Uterus (tissue), 4 donors: Measurements from ENCODE around the gene CALHM2. TPM values are rescaled to one million over a fixed set of nuclear protein-coding genes. Genes with fewer than 3 reads are reported as not detected.

Source experiments
- DNase-seq, 2 donors: peaks; one replicate each; pipeline ENCODE4 v3.0.0-alpha.2; 2019 to 2020
- H3K27ac ChIP-seq, 2 donors: fragments of 200-600 bp; sonication (generic); 1 replicate in 1 of 2; 2 replicates in 1 of 2; pipeline ENCODE4 v1.5.1; 2016 to 2018
- H3K27me3 ChIP-seq, 2 donors: fragments of 200-600 bp; sonication (generic); one replicate each; pipeline ENCODE4 v1.5.1; 2018 to 2019; ENCODE audit warnings: control low read depth in 1 of 2
- H3K36me3 ChIP-seq, 2 donors: fragments of 200-600 bp; sonication (generic); one replicate each; pipeline ENCODE4 v1.5.1; 2019; ENCODE audit warnings: control low read depth in 1 of 2
- H3K4me1 ChIP-seq, 2 donors: fragments of 200-600 bp; sonication (generic); one replicate each; pipeline ENCODE4 v1.5.1; 2018 to 2019; ENCODE audit warnings: control low read depth in 1 of 2
- H3K4me3 ChIP-seq, 2 donors: fragments of 200-600 bp; sonication (generic); 1 replicate in 1 of 2; 2 replicates in 1 of 2; pipeline ENCODE4 v1.5.1; 2018 to 2019; ENCODE audit warnings: mild to moderate bottlenecking in 1 of 2
- H3K9me3 ChIP-seq, 2 donors: fragments of 200-600 bp; sonication (generic); one replicate each; pipeline ENCODE4 v1.5.1; 2019; ENCODE audit warnings: control low read depth in 1 of 2
- POLR2A ChIP-seq, 2 donors: fragments of 450-650 bp; IDR thresholded peaks; one replicate each; pipeline ENCODE4 v1.6.1; 2016; ENCODE audit warnings: antibody characterized with exemption in 2 of 2, mild to moderate bottlenecking in 1 of 2, moderate library complexity in 1 of 2
- intact Hi-C: fragments of 100-400 bp; cut with DNase I; formaldehyde crosslinking; loops from one replicate; pipeline ENCODE4 v1.15.1; 2023; ENCODE audit warnings: low total_unique reads
- total RNA-seq, 4 donors: library from RNA; depleted of rRNA in 3 of 4; stranded (reverse); fragments of >200 nt in 3 of 4; gene quantifications; one replicate each; pipeline versions ENCODE4 v1.1.0 to v1.2.4, GENCODE V29; 2014 to 2023
- TF ChIP-seq, protein P1 (sequence below), 4 experiments: fragments of 200-600 bp in 2 of 4; fragments of 450-650 bp in 2 of 4; sonication (generic) in 2 of 4; IDR thresholded peaks; one replicate each; pipeline ENCODE4 v1.5.1; 2016 to 2019; ENCODE audit warnings: antibody characterized with exemption in 4 of 4, mild to moderate bottlenecking in 2 of 4, moderate library complexity in 1 of 4
- donor health status: DM: yes; HTN: yes; CAD: no.

CALHM2 gene, protein sequence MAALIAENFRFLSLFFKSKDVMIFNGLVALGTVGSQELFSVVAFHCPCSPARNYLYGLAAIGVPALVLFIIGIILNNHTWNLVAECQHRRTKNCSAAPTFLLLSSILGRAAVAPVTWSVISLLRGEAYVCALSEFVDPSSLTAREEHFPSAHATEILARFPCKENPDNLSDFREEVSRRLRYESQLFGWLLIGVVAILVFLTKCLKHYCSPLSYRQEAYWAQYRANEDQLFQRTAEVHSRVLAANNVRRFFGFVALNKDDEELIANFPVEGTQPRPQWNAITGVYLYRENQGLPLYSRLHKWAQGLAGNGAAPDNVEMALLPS
- 10 to 100 TPM; 29.7 to 98.7 (median 46.8) TPM for total RNA-seq

DNA sequence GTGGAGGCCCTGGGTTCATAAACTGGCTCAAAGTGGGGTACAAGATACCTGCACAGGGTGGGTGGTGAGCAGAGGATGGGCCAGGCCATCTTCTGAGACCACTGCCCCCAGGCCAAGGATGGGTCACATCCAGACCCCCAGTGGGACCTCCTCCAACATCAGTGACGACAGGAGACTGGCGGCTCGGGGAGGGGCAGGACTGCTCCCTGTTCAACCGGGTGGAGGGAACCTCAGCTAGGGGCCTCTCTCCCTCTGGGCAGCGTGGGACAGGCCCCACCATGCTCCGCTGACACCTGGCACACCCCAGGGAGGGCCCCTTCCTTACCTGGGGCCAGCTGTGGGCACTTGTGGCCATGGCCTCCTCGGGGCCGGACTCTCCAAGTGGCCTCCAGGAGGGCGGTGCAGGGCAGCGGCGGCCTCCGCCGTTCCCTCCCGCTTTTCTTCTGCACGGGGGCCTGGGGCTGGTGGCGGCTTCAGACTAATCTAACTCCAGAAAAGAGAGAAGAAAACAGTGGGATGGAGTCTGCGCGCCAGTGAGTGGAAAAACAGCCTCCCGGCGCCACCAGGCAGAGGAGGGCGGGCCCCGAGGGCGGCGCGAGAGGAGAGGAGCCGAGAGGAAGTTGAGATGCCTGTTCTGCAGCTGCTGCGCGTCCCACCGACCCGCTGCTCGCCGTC lies at the start of gene CALHM2:
TSS of gene CALHM2 (minus strand) at position 540 of the 675 bp plus-strand sequence. CDS start 2,429 bp downstream, outside the sequence.
- TF ChIP-seq, protein P1, sequence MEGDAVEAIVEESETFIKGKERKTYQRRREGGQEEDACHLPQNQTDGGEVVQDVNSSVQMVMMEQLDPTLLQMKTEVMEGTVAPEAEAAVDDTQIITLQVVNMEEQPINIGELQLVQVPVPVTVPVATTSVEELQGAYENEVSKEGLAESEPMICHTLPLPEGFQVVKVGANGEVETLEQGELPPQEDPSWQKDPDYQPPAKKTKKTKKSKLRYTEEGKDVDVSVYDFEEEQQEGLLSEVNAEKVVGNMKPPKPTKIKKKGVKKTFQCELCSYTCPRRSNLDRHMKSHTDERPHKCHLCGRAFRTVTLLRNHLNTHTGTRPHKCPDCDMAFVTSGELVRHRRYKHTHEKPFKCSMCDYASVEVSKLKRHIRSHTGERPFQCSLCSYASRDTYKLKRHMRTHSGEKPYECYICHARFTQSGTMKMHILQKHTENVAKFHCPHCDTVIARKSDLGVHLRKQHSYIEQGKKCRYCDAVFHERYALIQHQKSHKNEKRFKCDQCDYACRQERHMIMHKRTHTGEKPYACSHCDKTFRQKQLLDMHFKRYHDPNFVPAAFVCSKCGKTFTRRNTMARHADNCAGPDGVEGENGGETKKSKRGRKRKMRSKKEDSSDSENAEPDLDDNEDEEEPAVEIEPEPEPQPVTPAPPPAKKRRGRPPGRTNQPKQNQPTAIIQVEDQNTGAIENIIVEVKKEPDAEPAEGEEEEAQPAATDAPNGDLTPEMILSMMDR (IDR thresholded peaks at IDR 0.05) = no peak
- TF ChIP-seq POLR2A (IDR thresholded peaks at IDR 0.05) = peak in 1 of 2 donors; percentile 52
- intact Hi-C loops = no loop called here
- Histone ChIP-seq H3K27ac (peak within 1 kb of the TSS; percentile 91 to 94), H3K9me3 (no peaks in the 10 kb centered on the region), H3K36me3 (no peaks in the 10 kb centered on the region), H3K4me1 (peaks cover 7 to 34% of the 10 kb centered on the region in 2 donors), H3K4me3 (peak within 1 kb of the TSS; percentile 54 to 82), H3K27me3 (no peaks in the 10 kb centered on the region)
- DNase-seq = peak; percentile 76

DNA sequence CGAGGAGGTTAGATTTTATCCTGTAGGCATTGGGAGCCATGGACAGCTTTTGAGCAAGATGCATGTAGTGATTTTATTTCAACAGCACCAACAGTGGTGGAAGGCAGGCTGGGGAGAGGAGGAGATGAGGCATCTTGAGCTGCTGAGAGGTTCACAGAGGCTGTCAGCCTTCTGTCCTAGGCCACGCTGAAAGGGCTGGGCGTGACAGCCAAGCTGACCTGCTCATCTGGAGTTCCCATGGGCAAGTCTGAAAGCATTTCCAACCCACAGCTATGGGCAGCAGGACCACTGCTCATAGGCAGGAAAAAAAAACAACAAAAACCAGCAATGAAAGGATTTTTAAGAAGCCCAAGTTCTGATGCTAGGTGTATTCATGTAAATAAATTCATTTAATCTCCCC lies 49.0 kb upstream of the CALHM2 start:
- intact Hi-C loops = no loop called here
- no peaks in the 10 kb centered on the region for H3K9me3 ChIP-seq
- no peaks in the 10 kb centered on the region for H3K27me3 ChIP-seq
- no peaks in the 10 kb centered on the region for H3K36me3 ChIP-seq
- H3K4me1 ChIP-seq = peaks cover 14 to 15% of the 10 kb centered on the region in 2 donors
- peak; percentile 5 to 8 for DNase-seq
- no peak overlapping the region for H3K4me3 ChIP-seq
- no peak for TF ChIP-seq POLR2A (IDR thresholded peaks at IDR 0.05)
- TF ChIP-seq, protein P1 (IDR thresholded peaks at IDR 0.05) = no peak
- H3K27ac ChIP-seq = peak overlapping the region in 1 of 2 donors; percentile 49

DNA sequence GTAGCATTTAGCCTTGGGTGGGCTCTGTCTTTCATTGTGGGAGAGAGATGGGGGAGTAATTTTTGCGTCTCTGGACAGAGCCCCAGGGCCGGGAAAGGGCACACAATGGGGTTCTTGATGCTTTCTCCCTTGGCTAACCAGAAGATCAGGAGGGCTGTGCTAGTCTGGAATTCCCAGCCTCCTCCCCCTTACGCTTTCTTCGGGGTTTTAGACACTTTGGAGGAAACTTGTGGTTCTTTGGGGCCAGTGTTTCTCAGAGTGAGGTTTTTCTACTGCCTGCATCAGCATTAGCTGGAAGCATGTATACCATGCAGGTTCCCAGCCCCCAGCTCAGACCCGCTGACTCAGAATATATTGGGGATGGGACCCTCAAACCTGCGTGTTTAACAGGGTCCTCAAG lies 48.3 kb upstream of the CALHM2 start:
- intact Hi-C loops = no loop called here
- no peak for TF ChIP-seq POLR2A (IDR thresholded peaks at IDR 0.05)
- TF ChIP-seq, protein P1 (IDR thresholded peaks at IDR 0.05) = no peak
- DNase-seq = no peak

DNA sequence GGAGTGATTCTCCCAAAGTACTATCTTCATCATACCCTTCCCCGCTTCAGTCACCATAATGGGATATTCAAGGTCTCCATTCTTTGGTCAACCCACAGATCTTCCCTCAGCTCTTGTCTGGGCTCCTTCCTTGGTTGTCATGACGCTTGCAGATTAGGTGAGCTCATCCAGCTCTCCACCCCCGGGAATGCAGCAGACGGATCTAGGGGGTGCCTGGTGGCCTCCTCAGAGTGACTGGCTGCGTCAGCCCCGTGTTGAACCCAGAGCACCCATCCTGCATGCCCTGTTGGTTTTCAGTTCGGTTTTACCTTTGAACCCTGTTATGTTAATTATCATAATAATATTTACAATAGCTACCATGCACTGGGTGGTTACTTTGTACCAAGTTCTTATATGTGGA lies 47.7 kb upstream of the CALHM2 start:
- peaks cover 7 to 8% of the 10 kb centered on the region in 2 donors for H3K4me1 ChIP-seq
- no peaks in the 10 kb centered on the region for H3K9me3 ChIP-seq
- peak in 1 of 2 donors; percentile 17 for DNase-seq
- TF ChIP-seq POLR2A (IDR thresholded peaks at IDR 0.05) = no peak
- TF ChIP-seq, protein P1 (IDR thresholded peaks at IDR 0.05) = no peak
- intact Hi-C loops = no loop called here
- no peak overlapping the region for H3K4me3 ChIP-seq
- no peaks in the 10 kb centered on the region for H3K27me3 ChIP-seq
- H3K27ac ChIP-seq = peak overlapping the region in 1 of 2 donors; percentile 49
- H3K36me3 ChIP-seq = no peaks in the 10 kb centered on the region

More for the DNA sequence above, 48.3 kb upstream of the CALHM2 start:
- Histone ChIP-seq H3K4me1 (peaks cover 9 to 13% of the 10 kb centered on the region in 2 donors), H3K36me3 (no peaks in the 10 kb centered on the region), H3K27ac (peak overlapping the region in 1 of 2 donors; percentile 49), H3K9me3 (no peaks in the 10 kb centered on the region), H3K27me3 (no peaks in the 10 kb centered on the region), H3K4me3 (no peak overlapping the region)
